Psoas muscle (tissue), 8 donors: Measurements from ENCODE around the gene CHRNA9. TPM values are rescaled to one million over a fixed set of nuclear protein-coding genes. Genes with fewer than 3 reads are reported as not detected.

ENCODE experiments used
- ATAC-seq, 4 donors: fragments of 200-7000 bp; cut with Tn5 transposase; one replicate each; pipeline ENCODE4 v1.9.1; 2020; ENCODE audit warnings: moderate library complexity in 3 of 4, mild to moderate bottlenecking in 2 of 4
- DNase-seq, 2 donors: peaks; one replicate each; pipeline ENCODE4 v3.0.0-alpha.2; 2020
- H3K27ac ChIP-seq: fragments of 200-600 bp; one replicate; pipeline ENCODE4 v1.8.0; 2022
- H3K27me3 ChIP-seq, 3 donors: fragments of 200-600 bp in 1 of 3; one replicate each; pipeline versions ENCODE4 v1.6.1 to v1.8.0; 2013 to 2022; ENCODE audit warnings: low read length in 2 of 3, mild to moderate bottlenecking in 2 of 3, moderate library complexity in 1 of 3; ENCODE audit not compliant: insufficient read depth in 3 of 3
- H3K36me3 ChIP-seq, 2 donors: fragments of 200-600 bp in 1 of 2; one replicate each; pipeline versions ENCODE4 v1.6.1 to v1.8.0; 2013 to 2022; ENCODE audit warnings: low read depth in 1 of 2, mild to moderate bottlenecking in 1 of 2, moderate library complexity in 1 of 2; ENCODE audit not compliant: insufficient read depth in 1 of 2
- H3K4me1 ChIP-seq: fragments of 200-600 bp; one replicate; pipeline ENCODE4 v1.8.0; 2022
- H3K4me3 ChIP-seq: fragments of 200-600 bp; one replicate; pipeline ENCODE4 v1.8.0; 2022; ENCODE audit warnings: mild to moderate bottlenecking
- H3K9me3 ChIP-seq: fragments of 200-600 bp; one replicate; pipeline ENCODE4 v1.8.0; 2022
- CTCF ChIP-seq: fragments of 200-600 bp; IDR thresholded peaks from one replicate; pipeline ENCODE4 v1.8.0; 2022; ENCODE audit warnings: antibody characterized with exemption
- WGBS, 3 donors: extraction: QIAGEN DNeasy Blood & Tissue Kit; methylation state at CpG; one replicate each; pipeline versions ENCODE4 v1.1.6 to v1.1.7; 2013; 5-methylcytosine and 5-hydroxymethylcytosine counted together
- intact Hi-C, 2 donors: fragments of 100-400 bp; cut with DNase I; formaldehyde crosslinking; loops; one replicate each; pipeline versions ENCODE4 v1.11.0 to v1.14.2; 2022
- polyA plus RNA-seq, 3 donors: library from polyadenylated mRNA; stranded (reverse); fragments of 200-250 nt; gene quantifications; one replicate each; pipeline ENCODE4 v1.2.3, GENCODE V29; 2013
- total RNA-seq, 4 donors: library from RNA; stranded (reverse); fragmentation: NEBNext Ultra II Directional in 2 of 4; extraction: Animal tissue kit (Norgen Biotek cat#: 25700) in 2 of 4; gene quantifications; one replicate each; pipeline versions ENCODE4 v1.2.1 to v1.2.4, GENCODE V29; 2021 to 2023
- donor health status: healthy with polysubstance abuse.
- donor health status: DM: no; HTN: no; CAD: no; lungs with moderate emphysema.
- donor health status: Bipolar disorder and iron deficiency.
- donor health status: healthy.
- donor health status: DM: yes; HTN: yes; CAD: no.
- donor health status: DM: no; HTN: no; CAD: no.
- donor health status: DM: no; HTN: no; CAD: no.
- donor health status: DM: yes; HTN: yes; CAD: no.

The CHRNA9 gene
- total and polyA plus RNA-seq, 7 donors: 0.01 TPM; not detected in 6

- H3K9me3 ChIP-seq: no peaks in the 10 kb centered on the region
- no peaks in the 10 kb centered on the region for H3K36me3 ChIP-seq
- no peak for DNase-seq
- no peaks in the 10 kb centered on the region for H3K4me1 ChIP-seq
- ATAC-seq: no peak
- TF ChIP-seq CTCF: no peak
- intact Hi-C loops: no loop called here
- no peak overlapping the region for H3K4me3 ChIP-seq
- 63 to 77% (median 72%) methylated on average over 3 of the region's 3 CpGs for whole genome bisulfite sequencing, 3 donors
- H3K27ac ChIP-seq: no peak overlapping the region
- H3K27me3 ChIP-seq: peaks cover 0 to 4% (median 0%) of the 10 kb centered on the region in 3 donors
Observed at GRCh38 chr4:40299811-40300292, 35.3 kb upstream of the CHRNA9 start.

- H3K4me3 ChIP-seq: no peak overlapping the region
- no peak for TF ChIP-seq CTCF
- H3K9me3 ChIP-seq: no peaks in the 10 kb centered on the region
- no peak overlapping the region for H3K27ac ChIP-seq
- ATAC-seq (no peak), DNase-seq (no peak)
- peaks cover 0 to 4% (median 0%) of the 10 kb centered on the region in 3 donors for H3K27me3 ChIP-seq
- WGBS, 3 donors: 85 to 88% (median 88%) methylated on average over 9 of the region's 9 CpGs
- intact Hi-C loops: no loop called here
- no peaks in the 10 kb centered on the region for H3K4me1 ChIP-seq
- no peaks in the 10 kb centered on the region for H3K36me3 ChIP-seq
Observed at GRCh38 chr4:40300371-40301162, 34.6 kb upstream of the CHRNA9 start.

DNA sequence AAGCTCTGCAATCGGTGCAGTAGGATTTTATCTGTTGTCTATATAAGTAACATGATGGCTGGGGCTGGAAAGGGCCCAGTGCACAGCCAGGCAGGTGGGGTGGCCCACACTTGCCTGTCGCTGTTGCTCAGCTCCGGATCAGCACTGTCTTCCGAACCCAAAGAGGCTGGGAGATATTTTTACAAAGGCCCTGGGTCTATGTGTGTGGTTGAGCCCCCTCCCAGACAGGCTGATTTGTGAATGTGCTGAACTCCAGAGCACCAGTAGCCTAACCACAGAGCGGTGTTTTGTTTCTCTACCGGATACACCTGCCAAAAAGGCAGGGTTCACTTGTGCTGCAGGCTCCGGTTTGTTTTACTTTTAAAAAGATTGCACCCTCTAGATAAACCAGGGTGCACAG lies 33.5 kb upstream of the CHRNA9 start:
- no peak for DNase-seq
- TF ChIP-seq CTCF: no peak
- Histone ChIP-seq H3K9me3 (no peaks in the 10 kb centered on the region), H3K4me1 (no peaks in the 10 kb centered on the region), H3K4me3 (no peak overlapping the region), H3K27me3 (peaks cover 0 to 4% (median 0%) of the 10 kb centered on the region in 3 donors), H3K27ac (no peak overlapping the region), H3K36me3 (no peaks in the 10 kb centered on the region)
- no peak for ATAC-seq
- WGBS, 3 donors: 40 to 50% (median 45%) methylated on average over 7 of the region's 7 CpGs
- intact Hi-C loops: no loop called here

DNA sequence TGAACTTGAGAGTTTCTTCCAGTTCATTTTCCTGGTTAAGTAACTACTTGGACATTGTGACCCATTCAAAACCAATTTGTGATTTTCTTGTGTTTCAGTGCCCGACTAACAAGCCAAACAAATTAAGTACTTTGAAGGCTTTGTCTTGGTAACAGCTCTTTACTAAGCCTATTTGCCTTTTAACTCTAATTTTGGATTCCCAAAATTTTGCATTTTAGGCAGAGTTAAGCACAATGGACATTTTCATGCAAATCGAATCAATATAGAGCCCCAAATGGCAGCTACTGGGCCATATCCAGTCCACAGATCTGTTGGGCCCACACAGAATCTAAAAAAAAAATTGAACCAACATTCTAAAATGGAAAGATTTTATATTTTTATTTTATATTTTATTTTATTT lies 31.4 kb upstream of the CHRNA9 start:
- ATAC-seq (no peak), DNase-seq (no peak)
- Histone ChIP-seq H3K27ac (no peak overlapping the region), H3K36me3 (no peaks in the 10 kb centered on the region), H3K4me3 (no peak overlapping the region), H3K9me3 (no peaks in the 10 kb centered on the region), H3K4me1 (no peaks in the 10 kb centered on the region), H3K27me3 (peaks cover 0 to 4% (median 0%) of the 10 kb centered on the region in 3 donors)
- intact Hi-C loops: no loop called here
- 60 to 79% (median 61%) methylated on average over 2 of the region's 2 CpGs for WGBS, 3 donors
- TF ChIP-seq CTCF: no peak
